IMR-90 (cell line): Measurements from ENCODE around the gene ZAR1. TPM values are rescaled to one million over a fixed set of nuclear protein-coding genes. Genes with fewer than 3 reads are reported as not detected.
A peak's percentile ranks its signal among the peaks of the same experiment; 100 is the strongest.

Source experiments
- ATAC-seq: fragments of 200-7000 bp; cut with Tn5 transposase; 2 replicates; pipeline ENCODE4 v1.9.1; 2020; ENCODE audit warnings: low read depth, mild to moderate bottlenecking, moderate library complexity
- BruUV-seq: library from RNA; stranded (reverse); fragments of 400-500 nt; replicated peaks from 2 replicates; lab custom pipeline; 2021; lab: Mats Ljungman, UMichigan
- CTCF ChIA-PET: fragments of 300-600 bp; formaldehyde crosslinking; extraction: SDS; loops from one replicate; lab custom pipeline; 2021; ENCODE audit warnings: antibody characterized with exemption; lab: Yijun Ruan, JAX
- POLR2A ChIA-PET: fragments of 300-600 bp; sonication (Branson Sonifier 250); formaldehyde crosslinking; loops from one replicate; lab custom pipeline; 2022; ENCODE audit warnings: antibody characterized with exemption; ENCODE audit not compliant: unreplicated experiment; lab: Charles Lee
- DNase-seq: peaks from one replicate; pipeline ENCODE4 v3.0.0; 2013
- H2AFZ ChIP-seq: replicated peaks from 2 replicates; pipeline ENCODE3; 2013; ENCODE audit warnings: low read length, mild to moderate bottlenecking; ENCODE audit not compliant: poor library complexity
- H2AK5ac ChIP-seq: 2 replicates; pipeline ENCODE4 v1.6.1; 2013; ENCODE audit warnings: low read depth, low read length, inconsistent platforms
- H2AK9ac ChIP-seq: replicated peaks from 2 replicates; pipeline ENCODE3; 2013; ENCODE audit warnings: mild to moderate bottlenecking, low read depth, low read length, moderate library complexity; ENCODE audit not compliant: poor library complexity
- H2BK120ac ChIP-seq: 2 replicates; pipeline ENCODE4 v1.6.1; 2013; ENCODE audit warnings: low read depth, low read length, inconsistent platforms
- H2BK15ac ChIP-seq: 3 replicates; pipeline ENCODE4 v1.6.1; 2013; ENCODE audit warnings: low read depth, low read length, inconsistent platforms
- H2BK20ac ChIP-seq: 2 replicates; pipeline ENCODE4 v1.6.1; 2013; ENCODE audit warnings: low read depth, mild to moderate bottlenecking, inconsistent platforms, low read length, moderate library complexity
- H2BK5ac ChIP-seq: 2 replicates; pipeline ENCODE4 v1.6.1; 2013; ENCODE audit warnings: mild to moderate bottlenecking, low read depth, low read length, inconsistent platforms; ENCODE audit not compliant: poor library complexity, severe bottlenecking
- H3K14ac ChIP-seq: replicated peaks from 2 replicates; pipeline ENCODE4 v1.6.1; 2013; ENCODE audit warnings: low read depth, low read length, inconsistent platforms
- H3K18ac ChIP-seq: 2 replicates; pipeline ENCODE4 v1.6.1; 2013; ENCODE audit warnings: low read depth, low read length, control low read depth
- H3K23ac ChIP-seq: 2 replicates; pipeline ENCODE4 v1.6.1; 2013; ENCODE audit warnings: low read depth, low read length, inconsistent platforms
- H3K27ac ChIP-seq: 2 replicates; pipeline ENCODE4 v1.5.1; 2013; ENCODE audit warnings: mild to moderate bottlenecking, control low read depth, low read length; ENCODE audit not compliant: insufficient read depth
- H3K27me3 ChIP-seq: 2 replicates; pipeline ENCODE4 v1.6.1; 2013; ENCODE audit warnings: low read length; ENCODE audit not compliant: control insufficient read depth, insufficient read depth
- H3K36me3 ChIP-seq: 2 replicates; pipeline ENCODE4 v1.6.1; 2013; ENCODE audit warnings: low read length, mixed read lengths; ENCODE audit not compliant: control insufficient read depth, insufficient read depth
- H3K4ac ChIP-seq: 2 replicates; pipeline ENCODE4 v1.6.1; 2013; ENCODE audit warnings: low read depth, low read length, inconsistent platforms
- H3K4me1 ChIP-seq: 2 replicates; pipeline ENCODE4 v1.6.1; 2013; ENCODE audit warnings: low read length, mixed read lengths; ENCODE audit not compliant: control insufficient read depth, insufficient read depth
- H3K4me2 ChIP-seq: 2 replicates; pipeline ENCODE4 v1.6.1; 2013; ENCODE audit warnings: low read depth, mild to moderate bottlenecking, control low read depth, low read length, moderate library complexity
- H3K4me3 ChIP-seq: 2 replicates; pipeline ENCODE4 v1.5.1; 2013; ENCODE audit warnings: low read depth, mild to moderate bottlenecking, control low read depth, low read length, moderate library complexity; ENCODE audit not compliant: insufficient read depth
- H3K56ac ChIP-seq: 2 replicates; pipeline ENCODE4 v1.6.1; 2013; ENCODE audit warnings: low read length, inconsistent platforms; ENCODE audit not compliant: insufficient read depth; ENCODE audit errors: extremely low read depth
- H3K79me1 ChIP-seq, 2 experiments: 2 replicates each; pipeline ENCODE4 v1.6.1; 2013; ENCODE audit warnings: low read length in 2 of 2, inconsistent platforms in 1 of 2, low read depth in 1 of 2
- H3K9ac ChIP-seq: 2 replicates; pipeline ENCODE4 v1.6.1; 2013; ENCODE audit warnings: low read depth, low read length, control low read depth
- H3K9me1 ChIP-seq: 2 replicates; pipeline ENCODE4 v1.6.1; 2013; ENCODE audit warnings: low read length, inconsistent platforms; ENCODE audit not compliant: insufficient read depth
- H3K9me3 ChIP-seq: 2 replicates; pipeline ENCODE4 v1.6.1; 2013; ENCODE audit warnings: low read length; ENCODE audit not compliant: control insufficient read depth, insufficient read depth
- H4K20me1 ChIP-seq: 2 replicates; pipeline ENCODE4 v1.6.1; 2013; ENCODE audit warnings: low read length, inconsistent platforms; ENCODE audit not compliant: insufficient read depth
- H4K5ac ChIP-seq: 2 replicates; pipeline ENCODE4 v1.6.1; 2013; ENCODE audit warnings: mild to moderate bottlenecking, low read depth, low read length, control low read depth
- H4K8ac ChIP-seq, 2 experiments: 2 replicates each; pipeline ENCODE4 v1.6.1; 2013; ENCODE audit warnings: low read depth in 2 of 2, low read length in 2 of 2, control low read depth in 1 of 2, inconsistent platforms in 1 of 2
- H4K91ac ChIP-seq: 2 replicates; pipeline ENCODE4 v1.6.1; 2013; ENCODE audit warnings: low read depth, low read length, inconsistent platforms; ENCODE audit not compliant: insufficient read depth
- BHLHE40 ChIP-seq: fragments of 150-350 bp; IDR thresholded peaks from 2 replicates; pipeline ENCODE4 v1.6.1; 2016; ENCODE audit warnings: mild to moderate bottlenecking, low read depth, low read length
- NFE2L2 ChIP-seq: fragments of 150-350 bp; IDR thresholded peaks from 2 replicates; pipeline ENCODE4 v1.6.1; 2016; ENCODE audit warnings: low read depth, mild to moderate bottlenecking, low read length
- RCOR1 ChIP-seq: IDR thresholded peaks from 2 replicates; pipeline ENCODE4 v1.6.1; 2012; ENCODE audit warnings: mild to moderate bottlenecking, low read length, improper control_type of control experiment; ENCODE audit not compliant: insufficient replicate concordance
- RFX5 ChIP-seq: IDR thresholded peaks from 2 replicates; pipeline ENCODE4 v1.8.0; 2012; ENCODE audit warnings: low read depth, mild to moderate bottlenecking, low read length, moderate library complexity
- dilution Hi-C: fragments of 300-500 bp; cut with HindIII; formaldehyde crosslinking; loops from one replicate; pipeline ENCODE4 v1.14.3; 2018; ENCODE audit warnings: low sequenced_read_pairs; ENCODE audit not compliant: unreplicated experiment
- in situ Hi-C: fragments of 300-500 bp; cut with MboI; formaldehyde crosslinking; loops from 3 replicates; pipeline ENCODE4 v1.14.3; 2019; ENCODE audit warnings: low sequenced_read_pairs, inconsistent platforms, mixed read lengths
- intact Hi-C: fragments of 100-400 bp; cut with micrococcal nuclease; formaldehyde crosslinking; loops from 2 replicates; pipeline ENCODE4 v1.10.0; 2022
- polyA plus RNA-seq, 3 experiments: library from polyadenylated mRNA; depleted of rRNA; stranded (reverse); fragments of >200 nt; gene quantifications; 2 replicates each; pipeline ENCODE4 v1.2.3, GENCODE V29; 2012; ENCODE audit warnings: low replicate concordance in 1 of 3
- total RNA-seq: library from RNA; depleted of rRNA; stranded (reverse); fragments of >200 nt; gene quantifications from 2 replicates; pipeline ENCODE4 v1.2.3, GENCODE V29; 2012

The ZAR1 gene
- total and polyA plus RNA-seq, 2 of the 4 experiments (the other 2 are of a cell fraction): not detected

DNA sequence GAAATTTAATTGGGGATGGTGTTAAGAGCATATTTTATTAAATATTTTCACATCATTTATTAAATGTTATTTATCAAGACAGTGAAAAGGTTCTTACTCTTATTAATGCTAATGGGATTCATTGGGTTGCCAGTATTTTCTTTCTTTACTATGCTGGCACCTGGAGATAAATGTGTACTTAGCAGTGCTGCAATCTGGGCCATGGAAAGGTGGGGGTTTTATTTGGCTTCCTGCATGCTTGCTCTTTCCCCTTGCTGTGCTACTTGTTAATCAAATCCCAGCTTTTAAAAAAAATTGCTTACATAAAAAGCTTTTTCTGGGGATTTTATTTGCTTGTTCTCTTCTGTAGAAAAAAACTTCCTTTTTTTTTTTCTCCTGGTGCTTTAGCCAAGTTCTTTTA lies 48.3 kb downstream of the ZAR1 start:
- Histone ChIP-seq H3K9ac (peak overlapping the region; percentile 51; the same call in 1 of the 2 replicates), H2BK5ac (no peak overlapping the region), H3K4ac (no peak overlapping the region), H3K56ac (0 out of 2 replicates have a peak overlapping the region, but pooled peaks have one; percentile 57), H2AK5ac (no peak overlapping the region), H3K23ac (no peak overlapping the region), H2BK20ac (no peak overlapping the region), H3K9me1 (no peaks in the 10 kb centered on the region; the same call in 1 of the 2 replicates), H2AK9ac (no peak overlapping the region), H3K14ac (no peak overlapping the region), H4K20me1 (no peaks in the 10 kb centered on the region), H4K91ac (no peak overlapping the region), H3K18ac (no peak overlapping the region), H3K27me3 (no peaks in the 10 kb centered on the region), H3K36me3 (peaks cover 19% of the 10 kb centered on the region), H2BK120ac (no peak overlapping the region), H3K4me1 (peaks cover 2% of the 10 kb centered on the region; the same call in 1 of the 2 replicates), H3K79me1 (0 out of 4 replicates have a peak, but pooled peaks cover 0 to 3% of the 10 kb centered on the region in 2 experiments), H2AFZ (no peak overlapping the region), H4K8ac (no peak overlapping the region), H2BK15ac (no peak overlapping the region), H3K4me2 (peak overlapping the region; percentile 56; the same call in 1 of the 2 replicates), H3K27ac (peak overlapping the region; percentile 56; the same call in 1 of the 2 replicates), H4K5ac (no peak overlapping the region), H3K9me3 (no peaks in the 10 kb centered on the region), H3K4me3 (no peak overlapping the region)
- CTCF ChIA-PET: interaction anchor here (1.4 kb wide), 1 partner anchor 10 kb away, joined by 3 read pairs; no protein-coding TSS in a partner anchor
- POLR2A ChIA-PET: no interaction called here
- TF ChIP-seq RCOR1: no peak
- no peak for TF ChIP-seq BHLHE40
- TF ChIP-seq NFE2L2: no peak
- no peak for TF ChIP-seq RFX5
- no TSS peak for BruUV-seq
- dilution Hi-C loops: no loop called here
- intact Hi-C loops: no loop called here
- ATAC-seq: no peak
- in situ Hi-C loops: no loop called here
- no peak for DNase-seq
